ENCODE measurements around the gene DCC.

DCC gene

DNA sequence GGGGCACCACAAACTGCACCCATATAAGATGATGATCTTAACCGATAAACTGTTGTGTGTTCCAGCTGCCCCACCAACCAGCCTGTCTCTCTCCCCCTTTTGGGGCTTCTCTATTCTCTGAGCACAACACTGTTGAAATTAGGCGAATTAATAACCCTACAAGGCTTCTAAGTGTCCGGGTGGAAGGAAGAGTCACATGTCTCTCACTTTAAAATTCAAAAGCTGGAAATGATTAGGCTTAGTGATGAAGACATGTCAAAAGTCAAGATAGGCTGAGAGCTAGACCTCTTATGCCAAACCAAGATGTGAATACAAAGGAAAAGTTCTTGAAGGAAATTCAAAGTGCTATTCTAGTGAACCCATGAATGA, 1102.4 kb downstream of the DCC start:
- no peak overlapping the region for H3K27ac ChIP-seq
- DNase-seq (ENCODE audit: low spot score): no peak
- CTCF ChIA-PET: no interaction called here
- POLR2A ChIA-PET (ENCODE audit: low non-redundant PET): no interaction called here
- TF ChIP-seq, protein P1, sequence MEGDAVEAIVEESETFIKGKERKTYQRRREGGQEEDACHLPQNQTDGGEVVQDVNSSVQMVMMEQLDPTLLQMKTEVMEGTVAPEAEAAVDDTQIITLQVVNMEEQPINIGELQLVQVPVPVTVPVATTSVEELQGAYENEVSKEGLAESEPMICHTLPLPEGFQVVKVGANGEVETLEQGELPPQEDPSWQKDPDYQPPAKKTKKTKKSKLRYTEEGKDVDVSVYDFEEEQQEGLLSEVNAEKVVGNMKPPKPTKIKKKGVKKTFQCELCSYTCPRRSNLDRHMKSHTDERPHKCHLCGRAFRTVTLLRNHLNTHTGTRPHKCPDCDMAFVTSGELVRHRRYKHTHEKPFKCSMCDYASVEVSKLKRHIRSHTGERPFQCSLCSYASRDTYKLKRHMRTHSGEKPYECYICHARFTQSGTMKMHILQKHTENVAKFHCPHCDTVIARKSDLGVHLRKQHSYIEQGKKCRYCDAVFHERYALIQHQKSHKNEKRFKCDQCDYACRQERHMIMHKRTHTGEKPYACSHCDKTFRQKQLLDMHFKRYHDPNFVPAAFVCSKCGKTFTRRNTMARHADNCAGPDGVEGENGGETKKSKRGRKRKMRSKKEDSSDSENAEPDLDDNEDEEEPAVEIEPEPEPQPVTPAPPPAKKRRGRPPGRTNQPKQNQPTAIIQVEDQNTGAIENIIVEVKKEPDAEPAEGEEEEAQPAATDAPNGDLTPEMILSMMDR (conservative IDR thresholded peaks at IDR 0.05; ENCODE audit: low read depth): no peak

DNA sequence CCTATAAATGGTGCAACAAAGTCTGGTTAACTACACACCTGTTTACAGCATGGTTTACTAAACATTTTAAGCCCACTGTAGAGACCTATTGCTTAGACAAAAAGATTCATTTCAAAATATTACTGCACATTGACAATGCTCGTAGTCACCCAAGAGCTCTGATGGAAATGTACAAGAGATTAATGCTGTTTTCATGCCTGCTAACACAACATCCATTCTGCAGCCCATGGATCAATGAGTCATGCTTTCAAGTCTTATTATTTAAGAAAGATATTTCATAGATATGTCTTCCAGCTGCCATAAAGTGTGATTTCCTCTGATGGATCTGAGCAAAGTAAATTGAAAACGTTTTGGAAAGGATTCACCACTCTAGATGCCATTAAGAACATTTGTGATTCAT, 1103.3 kb downstream of the DCC start:
- H3K27ac ChIP-seq: no peak overlapping the region
- no peak for DNase-seq (ENCODE audit: low spot score)
- TF ChIP-seq, protein P1 (conservative IDR thresholded peaks at IDR 0.05; ENCODE audit: low read depth): no peak
- POLR2A ChIA-PET (ENCODE audit: low non-redundant PET): no interaction called here
- CTCF ChIA-PET: no interaction called here

DNA sequence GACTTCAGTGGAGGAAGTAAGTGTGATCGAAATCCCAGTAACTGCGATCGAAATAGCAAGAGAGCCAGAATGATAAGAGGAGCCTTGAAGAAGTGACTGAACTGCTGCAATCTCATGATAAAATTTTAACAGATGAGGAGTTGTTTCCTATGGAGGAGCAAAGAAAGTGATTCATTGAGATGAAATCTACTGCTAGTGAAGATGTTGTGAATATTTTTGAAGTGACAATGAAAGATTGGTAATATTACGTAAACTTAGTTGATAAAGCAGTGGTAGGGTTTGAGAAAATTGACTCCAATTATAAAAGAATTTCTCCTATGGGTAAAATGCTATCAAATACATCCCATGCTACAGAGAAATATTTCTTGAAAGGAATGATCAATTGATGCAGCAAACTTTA, 1103.8 kb downstream of the DCC start:
- H3K27ac ChIP-seq: no peak overlapping the region
- TF ChIP-seq, protein P1 (conservative IDR thresholded peaks at IDR 0.05; ENCODE audit: low read depth): no peak
- no peak for DNase-seq (ENCODE audit: low spot score)
- ChIA-PET POLR2A (ENCODE audit: low non-redundant PET) (no interaction called here), CTCF (no interaction called here)

DNA sequence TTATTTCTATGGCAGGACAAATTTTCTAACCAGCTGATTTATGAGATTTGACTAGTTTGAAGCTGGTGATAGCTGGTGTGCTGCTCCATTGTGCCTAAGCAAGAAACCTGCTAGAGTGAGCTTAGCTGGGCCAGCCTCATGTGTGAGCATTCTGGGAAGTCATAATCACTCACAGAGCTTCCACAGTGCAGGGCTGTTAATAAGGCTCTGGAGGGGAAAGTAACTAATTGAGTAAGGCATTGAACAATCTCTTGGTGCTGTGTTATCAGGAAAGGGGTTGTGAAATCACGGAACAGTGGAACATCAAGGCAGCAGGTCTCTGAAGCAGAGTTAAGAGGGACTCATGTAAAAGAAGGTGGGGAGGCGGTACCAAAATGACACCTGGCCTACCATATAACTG, 1111.9 kb downstream of the DCC start:
- POLR2A ChIA-PET (ENCODE audit: low non-redundant PET): no interaction called here

DNA sequence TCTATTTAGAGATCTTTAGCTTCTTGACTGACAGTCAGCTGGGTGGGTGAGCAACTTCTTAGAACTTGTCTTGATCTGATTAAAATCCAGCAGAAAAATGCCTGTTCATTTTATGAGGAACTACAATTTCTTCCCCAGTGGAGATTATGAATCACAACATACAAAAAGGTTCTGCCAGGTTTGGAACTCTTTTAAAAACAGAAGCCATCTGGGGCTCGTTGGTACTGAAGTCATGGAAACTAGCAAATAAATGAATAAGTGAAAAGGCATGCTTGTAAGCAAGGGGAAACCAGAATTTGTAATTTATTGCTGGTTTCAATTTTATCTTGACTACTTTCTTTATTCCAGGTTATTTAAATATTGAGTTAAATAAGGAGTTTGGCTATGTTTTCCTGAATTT, 1117.1 kb downstream of the DCC start:
- ChIA-PET POLR2A (ENCODE audit: low non-redundant PET) (no interaction called here), CTCF (no interaction called here)
- TF ChIP-seq, protein P1 (conservative IDR thresholded peaks at IDR 0.05; ENCODE audit: low read depth): no peak
- no peak overlapping the region for H3K27ac ChIP-seq
- no peak for DNase-seq (ENCODE audit: low spot score)

More for the DNA sequence above, 1111.9 kb downstream of the DCC start:
- no peak overlapping the region for H3K27ac ChIP-seq
- no peak for DNase-seq (ENCODE audit: low spot score)
- TF ChIP-seq, protein P1 (conservative IDR thresholded peaks at IDR 0.05; ENCODE audit: low read depth): no peak
- CTCF ChIA-PET: no interaction called here

DNA sequence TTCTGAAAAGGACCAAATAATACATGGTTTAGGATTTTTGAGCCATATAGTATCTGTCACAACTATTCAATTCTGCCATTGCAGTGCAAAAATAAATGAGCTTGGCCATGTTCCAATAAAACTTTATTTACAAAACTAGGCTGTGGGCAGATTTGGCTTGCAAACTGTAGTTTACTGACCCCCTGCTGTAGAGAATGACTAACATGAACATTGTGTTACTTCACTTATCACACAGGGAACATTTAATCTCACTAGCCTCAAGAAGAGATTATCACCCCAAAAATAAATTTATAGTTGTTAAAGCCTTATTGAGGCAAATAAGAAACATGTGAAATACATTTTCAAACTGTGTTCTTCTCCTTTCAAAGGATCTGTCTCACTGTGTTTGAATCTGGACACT, 1118.3 kb downstream of the DCC start:
- no peak for DNase-seq (ENCODE audit: low spot score)
- ChIA-PET POLR2A (ENCODE audit: low non-redundant PET) (no interaction called here), CTCF (no interaction called here)
- TF ChIP-seq, protein P1 (conservative IDR thresholded peaks at IDR 0.05; ENCODE audit: low read depth): no peak
- H3K27ac ChIP-seq: no peak overlapping the region

DNA sequence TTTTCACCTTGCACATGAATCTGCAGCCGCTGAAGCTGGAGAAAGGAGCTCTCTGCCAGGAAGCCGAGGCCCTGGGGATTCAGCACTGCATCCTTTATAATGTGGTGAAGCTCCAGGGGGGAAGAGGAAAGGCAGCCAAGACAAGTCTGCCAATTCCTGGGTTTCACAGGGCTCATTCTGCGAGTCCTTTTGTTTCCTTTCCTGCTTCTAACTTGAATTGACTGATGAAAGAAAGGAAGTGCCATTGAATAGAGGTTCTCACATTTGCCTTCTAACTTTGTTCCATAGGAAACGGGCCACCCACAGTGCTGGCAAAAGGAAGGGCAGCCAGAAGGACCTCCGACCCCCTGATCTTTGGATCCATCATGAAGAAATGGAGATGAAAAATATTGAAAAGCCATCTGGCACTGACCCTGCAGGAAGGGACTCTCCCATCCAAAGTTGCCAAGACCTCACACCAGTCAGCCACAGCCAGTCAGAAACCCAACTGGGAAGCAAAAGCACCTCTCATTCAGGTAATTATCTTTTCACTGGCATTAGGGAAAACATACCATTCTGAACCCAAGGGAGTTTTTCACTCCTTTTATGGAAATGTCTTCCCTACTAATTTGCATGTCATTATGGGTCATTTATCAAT, 1119.1 kb downstream of the DCC start:
- no peak for DNase-seq (ENCODE audit: low spot score)
- TF ChIP-seq, protein P1 (conservative IDR thresholded peaks at IDR 0.05; ENCODE audit: low read depth): no peak
- POLR2A ChIA-PET (ENCODE audit: low non-redundant PET): no interaction called here
- CTCF ChIA-PET: no interaction called here
- H3K27ac ChIP-seq: no peak overlapping the region

All from RWPE1 (cell line).